HL-60 (cell line): Measurements from ENCODE around the gene CFAP46.

Source experiments
- DNase-seq, 2 experiments: peaks; one replicate each; pipeline ENCODE4 v3.0.0-alpha.2; 2010 to 2020; ENCODE audit warnings: low read depth in 1 of 2, low spot score in 1 of 2
- H3K27ac ChIP-seq: fragments of 250-450 bp; sonication (Bioruptor Pico); replicated peaks from 2 replicates; pipeline ENCODE4 v1.5.1; 2020; ENCODE audit warnings: mild to moderate bottlenecking, moderate library complexity
- H3K27me3 ChIP-seq: fragments of 250-450 bp; sonication (Bioruptor Pico); 2 replicates; pipeline ENCODE4 v1.5.1; 2021; ENCODE audit warnings: mild to moderate bottlenecking, moderate library complexity; ENCODE audit not compliant: insufficient read depth, poor library complexity, severe bottlenecking
- H3K4me3 ChIP-seq: replicated peaks from 2 replicates; pipeline ENCODE4 v1.5.1; 2011; ENCODE audit warnings: mild to moderate bottlenecking, control low read depth, low read length; ENCODE audit not compliant: insufficient read depth
- GABPA ChIP-seq: IDR thresholded peaks from 2 replicates; pipeline ENCODE4 v1.6.1; 2012; ENCODE audit warnings: low read depth
- POLR2AphosphoS5 ChIP-seq: IDR thresholded peaks from 2 replicates; pipeline ENCODE4 v1.6.1; 2012; ENCODE audit warnings: low read depth
- SPI1 ChIP-seq: IDR thresholded peaks from 2 replicates; pipeline ENCODE4 v1.6.1; 2012; ENCODE audit warnings: low read depth, mild to moderate bottlenecking, borderline replicate concordance
- TF ChIP-seq, protein P1 (sequence below): IDR thresholded peaks from one replicate; pipeline ENCODE4 v1.5.1; 2011; ENCODE audit warnings: low read length, control low read depth, inconsistent platforms; ENCODE audit not compliant: insufficient read depth
- TF ChIP-seq, protein P2 (sequence below): IDR thresholded peaks from 2 replicates; pipeline ENCODE4 v1.6.1; 2012; ENCODE audit warnings: low read depth; ENCODE audit not compliant: insufficient replicate concordance

CFAP46 gene

DNA sequence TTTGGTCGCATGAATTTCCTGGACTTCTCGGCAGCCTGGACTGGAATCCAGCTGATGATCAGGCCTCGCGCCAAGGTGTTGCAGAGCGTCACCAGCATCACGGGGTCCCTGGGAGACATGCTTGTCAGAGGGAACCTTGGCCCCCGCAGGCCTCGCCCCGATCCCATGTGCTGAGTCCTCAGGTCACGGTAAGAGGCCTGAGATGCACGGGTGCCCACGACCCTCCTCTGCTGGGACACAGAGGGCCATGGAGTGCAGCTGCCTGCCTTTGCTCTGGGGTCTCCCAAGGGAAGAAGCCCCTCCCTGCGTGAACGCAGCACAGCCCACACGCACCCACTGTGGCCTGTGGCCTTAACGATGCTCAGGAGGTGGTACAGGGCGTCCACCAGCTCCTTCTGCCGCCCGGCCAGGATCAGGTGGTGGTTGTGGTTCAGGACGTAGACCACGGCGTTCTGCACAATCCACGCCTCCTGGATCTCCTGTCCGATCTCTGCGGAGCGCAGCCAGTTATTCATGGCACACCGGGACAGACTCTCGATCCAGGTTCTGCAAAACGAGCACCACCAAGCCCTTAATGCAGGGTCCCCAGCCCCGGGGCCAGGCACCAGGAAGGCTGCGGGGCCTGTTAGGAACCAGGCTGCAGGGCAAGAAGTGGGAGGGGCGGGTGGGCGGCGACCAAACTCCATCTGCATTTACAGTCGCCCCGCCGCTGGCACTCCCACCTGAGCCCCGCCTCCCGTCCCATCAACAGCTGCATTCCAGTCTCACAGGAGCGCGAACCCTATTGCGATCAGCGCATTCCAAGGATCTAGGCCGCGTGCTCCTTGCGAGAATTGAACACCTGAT, 29.4 kb downstream of the CFAP46 start:
- no peak overlapping the region for H3K4me3 ChIP-seq
- DNase-seq = no peak
- H3K27me3 ChIP-seq = no peaks in the 10 kb centered on the region
- no peak overlapping the region for H3K27ac ChIP-seq
- TF ChIP-seq POLR2AphosphoS5 (no peak), GABPA (no peak), SPI1 (no peak)
- TF ChIP-seq, protein P1, sequence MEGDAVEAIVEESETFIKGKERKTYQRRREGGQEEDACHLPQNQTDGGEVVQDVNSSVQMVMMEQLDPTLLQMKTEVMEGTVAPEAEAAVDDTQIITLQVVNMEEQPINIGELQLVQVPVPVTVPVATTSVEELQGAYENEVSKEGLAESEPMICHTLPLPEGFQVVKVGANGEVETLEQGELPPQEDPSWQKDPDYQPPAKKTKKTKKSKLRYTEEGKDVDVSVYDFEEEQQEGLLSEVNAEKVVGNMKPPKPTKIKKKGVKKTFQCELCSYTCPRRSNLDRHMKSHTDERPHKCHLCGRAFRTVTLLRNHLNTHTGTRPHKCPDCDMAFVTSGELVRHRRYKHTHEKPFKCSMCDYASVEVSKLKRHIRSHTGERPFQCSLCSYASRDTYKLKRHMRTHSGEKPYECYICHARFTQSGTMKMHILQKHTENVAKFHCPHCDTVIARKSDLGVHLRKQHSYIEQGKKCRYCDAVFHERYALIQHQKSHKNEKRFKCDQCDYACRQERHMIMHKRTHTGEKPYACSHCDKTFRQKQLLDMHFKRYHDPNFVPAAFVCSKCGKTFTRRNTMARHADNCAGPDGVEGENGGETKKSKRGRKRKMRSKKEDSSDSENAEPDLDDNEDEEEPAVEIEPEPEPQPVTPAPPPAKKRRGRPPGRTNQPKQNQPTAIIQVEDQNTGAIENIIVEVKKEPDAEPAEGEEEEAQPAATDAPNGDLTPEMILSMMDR = no peak
- TF ChIP-seq, protein P2, sequence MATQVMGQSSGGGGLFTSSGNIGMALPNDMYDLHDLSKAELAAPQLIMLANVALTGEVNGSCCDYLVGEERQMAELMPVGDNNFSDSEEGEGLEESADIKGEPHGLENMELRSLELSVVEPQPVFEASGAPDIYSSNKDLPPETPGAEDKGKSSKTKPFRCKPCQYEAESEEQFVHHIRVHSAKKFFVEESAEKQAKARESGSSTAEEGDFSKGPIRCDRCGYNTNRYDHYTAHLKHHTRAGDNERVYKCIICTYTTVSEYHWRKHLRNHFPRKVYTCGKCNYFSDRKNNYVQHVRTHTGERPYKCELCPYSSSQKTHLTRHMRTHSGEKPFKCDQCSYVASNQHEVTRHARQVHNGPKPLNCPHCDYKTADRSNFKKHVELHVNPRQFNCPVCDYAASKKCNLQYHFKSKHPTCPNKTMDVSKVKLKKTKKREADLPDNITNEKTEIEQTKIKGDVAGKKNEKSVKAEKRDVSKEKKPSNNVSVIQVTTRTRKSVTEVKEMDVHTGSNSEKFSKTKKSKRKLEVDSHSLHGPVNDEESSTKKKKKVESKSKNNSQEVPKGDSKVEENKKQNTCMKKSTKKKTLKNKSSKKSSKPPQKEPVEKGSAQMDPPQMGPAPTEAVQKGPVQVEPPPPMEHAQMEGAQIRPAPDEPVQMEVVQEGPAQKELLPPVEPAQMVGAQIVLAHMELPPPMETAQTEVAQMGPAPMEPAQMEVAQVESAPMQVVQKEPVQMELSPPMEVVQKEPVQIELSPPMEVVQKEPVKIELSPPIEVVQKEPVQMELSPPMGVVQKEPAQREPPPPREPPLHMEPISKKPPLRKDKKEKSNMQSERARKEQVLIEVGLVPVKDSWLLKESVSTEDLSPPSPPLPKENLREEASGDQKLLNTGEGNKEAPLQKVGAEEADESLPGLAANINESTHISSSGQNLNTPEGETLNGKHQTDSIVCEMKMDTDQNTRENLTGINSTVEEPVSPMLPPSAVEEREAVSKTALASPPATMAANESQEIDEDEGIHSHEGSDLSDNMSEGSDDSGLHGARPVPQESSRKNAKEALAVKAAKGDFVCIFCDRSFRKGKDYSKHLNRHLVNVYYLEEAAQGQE = no peak

DNA sequence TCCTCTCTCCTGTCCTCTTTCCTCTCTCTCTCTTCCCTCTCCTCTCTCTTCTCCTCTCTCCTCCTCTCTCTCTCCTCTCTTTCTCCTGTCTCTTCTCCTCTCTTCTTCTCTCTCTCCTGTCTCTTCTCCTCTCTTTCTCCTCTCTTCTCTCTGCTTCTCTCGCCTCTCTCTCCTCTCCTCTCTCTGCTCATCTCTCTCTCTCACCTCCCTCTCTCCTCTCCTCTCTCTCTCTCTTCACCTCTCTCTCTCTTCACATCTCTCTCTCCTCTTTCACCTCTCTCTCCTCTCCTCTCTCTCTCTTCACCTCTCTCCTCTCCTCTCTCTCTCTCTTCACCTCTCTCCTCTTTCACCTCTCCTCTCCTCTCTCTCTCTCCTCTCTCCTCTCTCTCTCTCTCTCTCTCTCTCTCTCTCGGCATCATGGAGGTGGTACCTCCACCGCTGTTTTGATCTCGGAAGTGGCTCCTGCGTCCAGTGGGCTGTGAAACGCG, 30.1 kb downstream of the CFAP46 start:
- TF ChIP-seq, protein P1 = no peak
- TF ChIP-seq SPI1 = no peak
- TF ChIP-seq POLR2AphosphoS5 = no peak
- no peak for TF ChIP-seq GABPA
- TF ChIP-seq, protein P2 = no peak
- H3K4me3 ChIP-seq = no peak overlapping the region
- H3K27ac ChIP-seq = no peak overlapping the region
- DNase-seq = no peak
- H3K27me3 ChIP-seq = no peaks in the 10 kb centered on the region

DNA sequence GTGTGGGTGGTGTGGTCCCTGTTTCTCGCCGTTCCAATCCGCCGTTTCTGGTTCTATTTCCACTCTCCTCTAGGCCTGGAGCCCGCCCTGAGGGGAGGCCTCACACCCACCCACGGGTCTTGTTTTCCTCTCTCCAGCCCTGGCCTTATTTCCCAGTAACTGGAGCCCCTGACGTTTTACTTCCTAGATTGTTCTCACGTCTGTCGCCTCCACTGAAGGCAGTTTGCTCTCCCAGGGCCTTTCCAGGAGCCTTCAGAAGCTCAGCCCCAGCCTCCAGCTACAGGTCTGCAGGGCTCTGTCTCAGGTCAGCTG, 30.6 kb downstream of the CFAP46 start:
- no peak for DNase-seq
- TF ChIP-seq GABPA (no peak), SPI1 (no peak), POLR2AphosphoS5 (no peak)
- TF ChIP-seq, protein P1 = no peak
- TF ChIP-seq, protein P2 = no peak

More for the DNA sequence above, 30.6 kb downstream of the CFAP46 start:
- Histone ChIP-seq H3K4me3 (no peak overlapping the region), H3K27ac (no peak overlapping the region), H3K27me3 (no peaks in the 10 kb centered on the region)
